WI38 (cell line): ENCODE measurements around the gene SLC12A5.
"Not testable (repeated sequence)": the region's sequence is repeated elsewhere in the genome, so short reads cannot be mapped to it uniquely, and the experiment has no call there.

ENCODE experiments used
- H3K4me3 ChIP-seq: 2 replicates; pipeline ENCODE4 v1.5.1; 2011; ENCODE audit warnings: low read depth, mild to moderate bottlenecking, control low read depth, low read length
- TF ChIP-seq, protein P1 (sequence below): IDR thresholded peaks from 2 replicates; pipeline ENCODE4 v1.5.1; 2012; ENCODE audit warnings: low read depth, mild to moderate bottlenecking, control low read depth, low read length

The SLC12A5 gene

DNA sequence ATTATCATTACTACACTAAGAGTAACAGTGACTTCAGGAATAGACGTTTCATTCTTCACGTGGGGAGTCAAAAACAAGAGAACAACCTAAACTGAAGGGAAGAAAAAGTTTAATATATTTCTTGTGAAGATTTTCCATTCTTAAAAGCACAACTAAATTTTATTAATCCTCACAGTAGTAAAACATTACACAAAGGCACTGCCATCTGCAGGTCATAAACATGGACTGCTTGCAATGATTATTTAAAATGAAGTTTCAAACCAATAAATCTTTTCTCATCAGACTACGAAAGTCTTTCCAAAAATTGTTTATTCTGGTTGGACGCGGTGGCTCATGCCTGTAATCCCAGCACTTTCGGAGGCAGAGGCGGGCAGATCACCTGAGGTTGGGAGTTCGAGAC, 58.1 kb downstream of the SLC12A5 start:
- H3K4me3 ChIP-seq = no peak overlapping the region
- TF ChIP-seq, protein P1, sequence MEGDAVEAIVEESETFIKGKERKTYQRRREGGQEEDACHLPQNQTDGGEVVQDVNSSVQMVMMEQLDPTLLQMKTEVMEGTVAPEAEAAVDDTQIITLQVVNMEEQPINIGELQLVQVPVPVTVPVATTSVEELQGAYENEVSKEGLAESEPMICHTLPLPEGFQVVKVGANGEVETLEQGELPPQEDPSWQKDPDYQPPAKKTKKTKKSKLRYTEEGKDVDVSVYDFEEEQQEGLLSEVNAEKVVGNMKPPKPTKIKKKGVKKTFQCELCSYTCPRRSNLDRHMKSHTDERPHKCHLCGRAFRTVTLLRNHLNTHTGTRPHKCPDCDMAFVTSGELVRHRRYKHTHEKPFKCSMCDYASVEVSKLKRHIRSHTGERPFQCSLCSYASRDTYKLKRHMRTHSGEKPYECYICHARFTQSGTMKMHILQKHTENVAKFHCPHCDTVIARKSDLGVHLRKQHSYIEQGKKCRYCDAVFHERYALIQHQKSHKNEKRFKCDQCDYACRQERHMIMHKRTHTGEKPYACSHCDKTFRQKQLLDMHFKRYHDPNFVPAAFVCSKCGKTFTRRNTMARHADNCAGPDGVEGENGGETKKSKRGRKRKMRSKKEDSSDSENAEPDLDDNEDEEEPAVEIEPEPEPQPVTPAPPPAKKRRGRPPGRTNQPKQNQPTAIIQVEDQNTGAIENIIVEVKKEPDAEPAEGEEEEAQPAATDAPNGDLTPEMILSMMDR = peak; percentile 14; the same call in 1 of the 2 replicates

DNA sequence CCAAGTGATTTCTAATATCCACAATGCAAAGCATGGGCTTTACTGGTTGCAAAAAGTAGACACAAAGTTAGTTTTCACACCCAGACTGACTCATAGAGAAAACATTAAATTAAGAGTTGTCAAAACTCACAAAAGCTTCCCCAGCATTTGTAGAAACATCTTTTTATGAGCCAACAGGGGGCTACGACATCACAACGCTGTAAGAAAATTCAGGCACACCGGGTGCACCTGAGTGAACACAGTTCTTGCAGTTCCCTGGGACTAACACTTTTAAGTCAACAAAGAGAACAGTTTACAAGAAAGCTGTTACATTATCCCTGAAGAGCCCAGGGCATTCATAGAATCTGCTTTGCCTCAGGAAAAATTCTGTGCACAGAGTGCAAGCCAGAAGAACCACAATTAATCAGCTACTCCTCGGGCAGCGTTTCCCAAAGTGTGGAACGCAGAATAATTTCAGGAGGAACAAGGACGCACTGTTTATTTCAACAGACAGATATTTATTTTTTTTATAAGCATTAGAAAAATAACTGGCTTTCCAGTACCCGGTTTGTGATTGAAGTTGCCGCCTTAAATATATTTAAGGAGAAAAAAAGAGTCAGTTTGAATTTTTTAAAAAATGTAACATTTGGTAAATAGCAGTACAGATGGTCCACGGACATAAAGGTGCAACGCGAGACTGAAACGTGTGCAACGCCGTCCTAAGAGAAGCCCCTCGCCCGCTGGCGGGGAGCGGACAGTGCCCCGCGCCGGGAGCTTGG, 59.6 kb downstream of the SLC12A5 start:
- peak overlapping the region; percentile 88 for H3K4me3 ChIP-seq
- TF ChIP-seq, protein P1 = no peak

DNA sequence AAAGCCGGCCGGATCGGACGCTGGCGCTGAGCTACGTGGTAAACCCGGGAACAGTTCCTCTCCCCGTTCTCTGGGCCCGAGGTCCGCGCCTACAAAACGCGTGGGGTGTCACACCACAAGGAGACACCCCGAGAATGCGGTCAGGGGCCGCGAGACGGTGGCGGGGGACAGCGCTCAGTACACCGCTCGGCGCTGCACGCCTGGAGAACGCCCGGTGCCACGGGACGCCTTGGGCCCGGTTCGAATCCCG, 60.1 kb downstream of the SLC12A5 start:
- peak overlapping the region; percentile 88 for H3K4me3 ChIP-seq
- TF ChIP-seq, protein P1 = no peak

DNA sequence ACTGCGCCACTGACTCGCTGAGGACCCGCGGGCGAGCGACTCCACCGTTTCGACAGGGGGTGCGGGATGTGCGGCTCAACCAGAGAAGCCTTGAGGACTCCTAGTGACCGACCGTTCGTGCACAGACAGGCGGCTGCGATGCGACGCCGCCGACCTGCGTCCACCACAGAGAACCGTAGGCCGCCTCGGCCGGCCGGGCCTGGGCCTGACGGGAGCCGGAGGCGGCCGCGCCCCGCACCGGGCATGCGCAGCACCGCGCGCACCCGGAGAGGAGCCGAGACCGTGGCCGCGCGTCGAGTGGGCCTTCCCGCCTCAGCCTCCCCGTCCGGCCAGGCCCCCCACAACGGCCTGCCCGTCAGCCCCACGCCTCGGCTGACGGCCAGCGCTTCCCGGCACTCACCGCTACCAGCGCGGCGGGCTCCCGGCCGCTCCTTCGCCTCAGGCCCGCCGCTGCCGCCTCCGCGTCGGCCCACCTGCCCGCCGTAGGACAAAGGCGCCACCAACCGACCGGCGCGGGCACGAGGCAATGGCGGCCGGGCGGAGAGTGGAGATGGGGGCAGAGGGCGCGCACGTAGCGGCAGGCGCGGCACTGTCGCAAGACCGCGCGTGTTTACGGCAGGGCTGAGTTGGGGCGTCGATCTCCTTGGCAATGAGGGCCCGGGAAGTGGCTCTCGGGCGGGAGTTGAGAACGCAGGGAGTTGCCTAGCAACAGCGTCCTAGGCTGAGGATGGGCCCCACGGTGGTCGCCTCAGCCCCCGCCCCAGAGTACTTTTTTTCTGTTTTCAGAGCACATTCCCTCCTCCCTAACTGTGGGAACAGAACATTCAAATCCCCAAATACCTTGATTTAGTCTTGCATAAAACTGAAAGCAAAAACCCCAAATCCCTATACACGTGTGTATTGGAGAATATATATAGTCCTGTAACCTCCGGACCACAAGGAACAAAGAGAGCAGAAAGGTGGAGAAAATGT, 60.7 kb downstream of the SLC12A5 start, which contains the start of gene NCOA5:
Gene NCOA5, minus strand, starts transcription at position 546 of the 972 bp plus-strand sequence. CDS start 10,538 bp downstream, outside the sequence.
- TF ChIP-seq, protein P1 = no peak

DNA sequence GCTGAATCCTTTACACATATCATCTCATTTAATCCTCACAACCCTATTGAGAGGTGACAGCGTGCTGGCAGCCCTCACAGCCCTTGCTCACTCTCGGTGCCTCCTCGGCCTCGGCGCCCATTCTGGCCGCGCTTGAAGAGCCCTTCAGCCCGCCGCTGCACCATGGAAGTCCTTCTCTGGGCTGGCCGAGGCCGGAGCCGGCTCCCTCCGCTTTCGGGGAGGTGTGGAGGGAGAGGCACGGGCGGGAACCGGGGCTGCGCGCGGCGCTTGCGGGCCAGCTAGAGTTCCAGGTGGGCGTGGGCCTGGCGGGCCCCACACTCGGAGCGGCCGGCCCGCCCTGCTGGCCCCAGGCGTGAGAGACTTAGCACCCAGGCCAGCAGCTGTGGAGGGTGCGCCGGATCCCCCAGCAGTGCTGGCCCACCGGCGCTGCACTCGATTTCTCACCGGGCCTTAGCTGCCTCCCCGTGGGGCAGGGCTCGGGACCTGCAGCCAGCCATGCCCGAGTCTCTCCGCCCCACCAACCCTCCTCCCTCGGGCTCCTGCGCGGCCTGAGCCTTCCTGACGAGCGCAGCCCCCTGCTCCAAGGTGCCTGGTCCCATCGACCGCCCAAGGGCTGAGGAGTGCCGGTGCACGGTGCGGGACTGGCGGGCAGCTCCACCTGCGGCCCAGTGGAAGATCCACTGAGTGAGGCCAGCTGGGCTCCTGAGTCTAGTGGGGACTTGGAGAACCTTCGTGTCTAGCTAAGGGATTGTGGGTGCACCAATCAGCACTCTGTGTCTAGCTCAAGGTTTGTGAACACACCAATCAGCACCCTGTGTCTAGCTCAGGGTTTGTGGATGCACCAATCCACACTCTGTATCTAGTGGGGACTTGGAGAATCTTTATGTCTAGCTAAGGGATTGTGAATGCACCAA, 62.9 kb downstream of the SLC12A5 start:
- H3K4me3 ChIP-seq = not testable (repeated sequence)

More for the DNA sequence above, 60.7 kb downstream of the SLC12A5 start, which contains the start of gene NCOA5:
- H3K4me3 ChIP-seq = peak within 1 kb of the TSS; percentile 88

DNA sequence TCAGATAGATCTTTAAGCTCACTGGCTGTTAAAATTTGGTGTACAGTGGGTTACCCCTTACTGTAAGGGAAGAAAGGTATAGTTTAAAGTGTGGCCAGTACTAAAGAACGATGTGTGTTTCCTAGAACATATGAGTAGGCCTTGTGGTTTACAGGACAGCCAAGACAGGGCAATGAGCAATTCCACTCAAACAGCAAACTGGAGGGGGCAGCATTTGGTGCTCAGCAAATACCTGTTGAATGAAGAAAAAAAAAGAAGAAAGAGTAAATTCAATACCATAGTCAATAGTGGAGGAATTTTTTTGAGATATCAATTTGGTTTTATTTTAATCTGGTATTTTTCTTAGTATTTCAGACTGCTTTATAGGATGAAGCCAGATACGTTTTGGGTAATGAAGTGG, 64.5 kb downstream of the SLC12A5 start:
- TF ChIP-seq, protein P1 = no peak
- no peak overlapping the region for H3K4me3 ChIP-seq
